Non-pigmented ciliary epithelial cell (primary cell): Measurements from ENCODE around the gene DLD.
"Not testable (repeated sequence)": the region's sequence is repeated elsewhere in the genome, so short reads cannot be mapped to it uniquely, and the experiment has no call there.

ENCODE experiments used
- DNase-seq: peaks from one replicate; pipeline ENCODE4 v3.0.0-alpha.2; 2010; ENCODE audit warnings: low read depth

DLD gene

DNA sequence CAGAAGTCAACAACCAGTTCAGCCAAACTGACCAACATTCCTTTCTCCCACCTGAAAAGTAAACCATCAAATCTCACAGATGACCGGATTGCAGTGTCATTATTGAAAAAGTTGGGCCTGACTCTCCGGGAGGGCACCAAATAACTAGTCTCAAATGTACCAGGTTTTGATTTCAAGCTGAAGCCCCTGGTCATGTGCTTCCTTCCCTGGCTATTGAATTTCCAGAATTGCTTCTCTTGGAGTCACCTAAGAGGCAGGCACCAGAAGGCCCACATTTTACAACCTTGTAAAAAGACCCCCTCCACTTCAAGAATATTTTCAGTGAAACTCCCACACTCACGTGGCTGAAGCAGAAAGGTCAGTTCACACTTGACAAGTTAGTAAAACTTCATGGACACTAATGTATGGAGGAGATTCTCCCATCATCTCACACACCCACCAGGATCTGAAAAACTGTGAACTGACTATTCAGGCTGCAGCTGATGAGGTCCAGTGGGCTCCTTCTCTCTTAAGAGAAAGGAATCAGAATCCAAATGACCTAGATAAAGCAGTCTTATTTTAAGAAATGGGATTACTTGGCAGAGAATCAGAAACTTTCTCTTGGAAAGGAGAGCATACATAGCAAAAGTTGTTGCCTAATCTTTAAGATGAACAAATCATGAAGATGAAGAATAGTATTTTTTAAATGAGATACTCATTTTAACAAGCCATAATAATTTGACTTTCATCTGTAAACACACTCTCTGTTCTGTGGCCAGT lies 53.6 kb downstream of the DLD start:
- DNase-seq, result no peak

DNA sequence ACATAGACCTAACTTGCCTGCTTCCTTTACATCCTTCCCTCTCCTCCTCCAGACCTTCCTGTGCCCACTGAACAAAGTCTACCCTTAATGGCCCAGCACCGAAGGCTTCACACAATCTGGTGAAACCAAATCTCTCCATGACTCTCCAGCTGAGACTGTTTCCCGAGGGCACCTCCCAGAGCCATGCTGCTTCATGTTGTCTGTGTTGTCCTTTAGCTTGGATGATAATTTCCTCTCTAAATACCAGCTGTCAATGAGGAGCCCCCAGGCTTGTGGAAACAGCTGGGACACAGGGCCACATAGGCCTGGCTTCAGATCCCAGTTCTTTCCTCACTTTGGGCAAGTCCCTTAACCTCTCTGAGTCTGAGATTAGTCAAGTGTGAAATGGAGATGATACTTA lies 54.3 kb downstream of the DLD start:
- DNase-seq, result no peak

DNA sequence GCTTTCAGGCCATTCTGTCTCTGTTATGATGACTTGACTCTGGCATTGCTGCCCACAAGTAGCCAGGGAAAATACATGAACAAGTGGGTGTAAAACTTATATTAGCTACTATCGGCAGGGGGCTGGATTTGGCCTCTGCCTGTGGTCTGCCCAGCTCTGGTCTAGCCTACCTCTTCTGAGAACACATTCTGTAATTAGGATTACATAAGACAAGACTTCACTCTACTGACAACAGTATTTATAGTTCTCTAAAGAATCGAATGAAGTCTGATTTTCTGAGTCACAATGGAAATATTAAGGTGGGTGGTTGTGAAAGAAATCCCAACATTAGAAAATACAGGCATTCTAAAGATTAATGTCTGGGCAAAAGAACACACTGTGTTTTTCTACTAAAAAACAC lies 55.5 kb downstream of the DLD start:
- DNase-seq, result no peak

DNA sequence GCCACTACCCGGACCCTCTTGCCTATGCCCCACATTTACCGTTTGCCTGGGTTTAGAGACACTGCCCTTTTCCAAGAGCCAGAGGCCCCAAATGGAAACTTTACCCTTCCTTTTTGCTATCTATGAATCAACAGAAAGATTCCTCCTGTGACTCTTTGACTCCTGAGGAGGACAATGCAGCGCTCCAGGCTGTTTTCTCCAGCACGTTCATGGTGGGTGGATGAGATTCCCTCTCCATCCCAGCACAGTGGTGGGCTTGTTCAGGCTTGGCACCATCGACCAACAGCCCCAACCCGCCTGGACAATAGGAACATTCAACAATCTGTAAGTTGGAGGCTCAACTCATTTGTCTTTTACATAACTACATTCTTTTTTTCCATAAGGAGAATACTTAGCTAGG lies 55.9 kb downstream of the DLD start:
- DNase-seq, result no peak

DNA sequence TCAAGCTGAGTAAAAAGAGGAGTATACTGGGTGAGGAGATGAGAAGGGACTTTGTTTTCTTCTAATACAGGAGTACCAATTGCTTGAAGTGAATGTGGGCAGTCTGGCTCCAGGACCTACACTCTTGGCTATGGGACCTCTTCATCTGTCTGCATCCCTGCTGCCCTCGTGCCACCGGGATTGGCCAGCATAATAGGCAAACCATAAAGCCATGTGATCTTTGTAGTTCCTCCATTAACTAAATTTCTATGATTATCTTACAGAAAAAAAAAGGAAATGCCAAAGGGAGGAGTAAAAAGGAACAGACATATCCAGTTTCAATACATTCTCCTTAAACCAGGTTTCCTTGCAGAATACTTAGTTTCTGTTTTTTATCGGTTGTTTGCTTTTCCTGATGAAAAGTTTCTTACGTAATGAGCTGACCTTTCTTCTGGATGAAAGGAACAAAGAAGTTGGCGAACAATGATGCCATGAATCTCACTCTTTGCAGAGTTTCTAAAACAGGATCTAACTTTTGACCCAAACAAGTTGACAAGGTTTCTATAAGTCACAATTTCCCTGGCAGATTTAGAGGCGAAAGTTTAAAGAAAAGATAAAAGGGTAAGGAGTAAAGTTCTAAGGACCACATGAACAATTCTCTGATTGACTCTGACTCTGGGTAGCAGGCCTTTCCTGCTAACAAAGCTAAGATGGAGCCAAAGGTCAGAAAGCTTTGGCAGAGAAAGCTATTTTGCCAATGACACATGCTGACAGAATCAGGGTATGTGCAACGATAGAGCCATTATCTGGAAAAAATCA lies 57.9 kb downstream of the DLD start:
- peak; percentile 65 for DNase-seq

DNA sequence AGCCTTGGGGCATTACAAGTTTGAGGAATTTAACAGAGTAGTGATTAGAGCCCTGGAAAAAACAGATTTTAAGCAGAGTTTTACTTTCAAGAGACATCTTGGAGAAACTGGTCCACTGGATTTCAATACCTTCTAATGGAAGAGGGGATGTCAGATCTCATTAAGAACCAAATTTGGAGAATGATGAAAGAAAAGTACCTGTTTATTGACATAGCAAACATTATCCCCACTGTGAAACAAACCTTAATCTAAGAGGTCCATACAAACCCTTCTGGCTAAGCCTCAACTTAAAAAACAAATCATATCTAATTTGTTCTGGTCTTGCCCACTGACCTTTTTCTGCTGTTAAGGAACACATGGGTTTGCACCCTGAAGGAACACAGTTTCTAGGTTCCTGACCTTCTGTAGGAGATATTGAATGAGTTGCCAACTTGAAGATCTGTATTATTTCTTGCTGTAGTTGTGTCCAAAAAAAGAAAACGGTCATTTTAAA lies 58.5 kb downstream of the DLD start:
- no peak for DNase-seq

DNA sequence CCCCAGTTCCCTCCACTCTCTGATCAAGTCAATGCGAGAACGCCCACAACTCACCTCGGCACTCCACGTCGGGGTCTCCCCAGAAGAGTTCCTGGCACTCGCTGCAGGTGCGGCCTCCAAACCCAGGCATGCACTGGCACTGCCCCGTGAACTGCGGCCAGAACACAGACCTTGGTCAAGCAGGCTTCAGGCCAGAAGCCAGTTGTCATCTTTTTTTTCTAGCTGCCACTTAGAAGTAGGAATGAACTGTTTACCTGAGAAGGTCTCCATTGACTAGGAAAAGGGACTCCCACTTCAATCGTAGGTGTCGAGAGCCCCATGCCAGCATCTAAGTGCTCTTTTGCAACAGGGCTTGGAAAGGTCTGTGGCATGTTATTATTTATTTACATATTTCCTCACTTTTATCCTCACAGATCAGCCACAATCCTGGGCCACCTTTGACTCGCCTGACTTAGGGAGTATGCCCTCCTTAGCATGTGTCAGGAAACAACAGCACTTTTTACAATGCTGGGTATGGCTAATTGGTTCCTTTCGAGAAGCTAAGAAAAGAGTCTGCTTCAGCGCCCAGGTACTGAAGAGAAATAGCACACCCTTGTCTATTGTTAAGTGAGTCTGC lies 60.3 kb downstream of the DLD start:
- DNase-seq, result no peak

DNA sequence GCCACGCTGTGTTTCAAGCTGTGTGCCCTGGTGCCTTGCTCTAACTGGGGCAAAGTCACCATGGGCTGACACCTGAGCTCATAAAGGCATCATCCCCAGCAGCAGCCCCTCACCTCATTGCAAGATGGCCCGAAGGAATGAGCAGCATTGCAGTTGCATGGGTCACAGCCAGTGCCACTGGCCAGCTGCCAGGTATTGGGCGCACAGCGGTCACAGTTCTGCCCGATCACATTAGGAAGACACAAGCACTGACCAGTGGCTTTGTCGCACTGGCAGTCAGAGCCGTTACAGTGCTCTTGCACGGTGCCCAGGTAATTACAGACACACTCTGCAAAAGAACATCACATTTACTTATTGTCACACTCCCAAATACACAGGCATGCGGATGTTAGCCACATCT lies 60.9 kb downstream of the DLD start:
- DNase-seq, result no peak

DNA sequence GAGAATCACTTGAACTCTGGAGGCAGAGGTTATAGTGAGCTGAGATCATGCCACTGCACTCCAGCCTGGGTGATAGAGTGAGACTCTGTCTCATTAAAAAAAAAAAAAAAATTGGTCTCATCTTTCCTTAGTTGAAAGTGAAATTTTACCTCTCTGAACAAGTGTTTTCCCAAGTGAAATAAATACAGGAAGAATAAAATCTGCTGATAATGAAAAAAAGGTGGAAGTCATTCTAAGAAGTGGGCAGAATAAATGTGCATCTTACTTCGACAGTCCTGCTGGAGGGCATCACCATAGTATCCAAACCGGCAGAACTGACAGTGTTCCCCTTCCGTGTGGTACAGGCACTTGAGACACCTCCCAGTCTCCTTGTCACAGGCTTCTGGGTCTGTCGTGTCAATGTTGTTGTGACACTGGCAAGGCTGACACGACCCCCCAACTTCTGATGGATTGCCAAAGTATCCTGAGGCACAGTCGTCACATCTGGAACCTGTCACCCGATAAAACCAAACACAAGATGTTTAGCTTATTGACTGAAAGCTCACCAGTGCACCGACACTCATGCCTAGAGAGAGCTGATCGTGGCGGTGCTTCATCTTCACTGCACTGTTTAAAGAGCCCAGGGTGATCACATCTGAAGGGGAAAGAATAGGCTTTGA lies 62.4 kb downstream of the DLD start:
- no peak for DNase-seq

DNA sequence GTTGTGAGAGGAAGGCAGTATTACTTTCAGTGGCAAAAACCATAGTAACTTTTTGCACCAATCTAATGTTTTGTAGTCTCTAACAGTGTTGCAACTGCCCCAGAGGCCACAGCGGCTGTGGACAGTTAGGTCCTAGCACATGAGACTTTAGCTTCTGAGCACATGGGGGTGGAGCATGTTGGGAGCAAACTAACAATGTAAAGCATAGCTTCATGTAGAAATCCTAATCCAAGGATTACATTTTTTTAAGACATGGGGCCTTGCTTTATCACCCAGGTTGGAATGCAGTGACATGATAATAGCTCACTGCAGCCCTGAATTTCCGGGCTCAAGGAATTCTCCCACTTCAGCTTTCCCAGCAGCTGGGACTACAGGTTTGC lies 62.9 kb downstream of the DLD start:
- DNase-seq, result no peak

DNA sequence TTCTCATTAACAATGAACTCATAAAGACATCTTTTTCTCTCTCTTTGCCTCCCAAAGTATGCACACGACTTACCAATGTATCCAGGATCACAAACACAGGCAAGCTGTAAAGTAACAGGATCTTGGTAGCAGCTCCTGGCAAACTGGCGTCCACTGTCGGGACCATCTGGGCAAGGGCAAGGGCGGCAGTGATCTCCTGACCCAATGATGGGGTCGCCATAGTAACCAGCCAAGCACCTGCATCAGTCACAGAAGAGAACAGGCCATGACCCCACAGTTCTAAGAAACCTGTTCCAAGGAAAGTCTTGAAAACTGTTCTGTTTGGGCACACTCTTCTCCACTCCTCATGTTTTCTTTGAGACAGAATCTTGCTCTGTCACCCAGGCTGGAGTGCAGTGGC lies 64.4 kb downstream of the DLD start:
- no peak for DNase-seq

DNA sequence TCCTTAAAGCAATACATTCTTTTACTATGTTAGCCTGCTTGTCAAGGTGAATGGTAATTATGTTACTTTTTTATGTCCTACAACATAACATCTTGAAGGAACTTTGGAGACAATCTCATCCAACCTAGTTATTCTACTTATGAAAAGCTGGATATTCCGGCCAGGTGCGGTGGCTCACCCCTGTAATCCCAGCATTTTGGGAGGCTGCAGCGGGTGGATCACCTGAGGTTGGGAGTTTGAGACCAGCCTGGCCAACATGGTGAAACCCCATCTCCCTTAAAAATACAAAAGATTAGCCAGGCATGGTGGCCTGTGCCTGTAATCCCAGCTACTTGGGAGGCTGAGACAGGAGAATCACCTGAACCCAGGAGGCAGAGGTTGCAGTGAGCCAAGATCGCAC lies 66.0 kb downstream of the DLD start:
- DNase-seq, result not testable (repeated sequence)

DNA sequence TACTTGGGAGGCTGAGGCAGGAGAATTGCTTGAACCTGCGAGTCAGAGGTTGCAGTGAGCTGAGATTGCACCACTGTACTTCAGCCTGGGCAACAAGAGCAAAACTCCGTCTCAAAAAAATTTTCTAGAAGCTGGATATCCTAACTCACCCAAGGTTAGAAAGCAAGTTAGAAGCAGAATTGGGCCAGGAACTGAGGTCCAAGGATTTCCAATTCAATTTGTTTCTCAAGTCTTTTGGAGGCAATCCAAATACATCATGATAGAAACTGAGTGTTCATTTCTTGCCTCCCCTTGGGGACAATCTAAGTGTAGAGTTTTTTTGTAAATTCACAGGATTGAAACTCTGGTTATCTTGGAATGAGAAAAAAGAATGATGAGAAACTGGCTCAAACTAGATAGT lies 66.5 kb downstream of the DLD start:
- DNase-seq, result no peak

DNA sequence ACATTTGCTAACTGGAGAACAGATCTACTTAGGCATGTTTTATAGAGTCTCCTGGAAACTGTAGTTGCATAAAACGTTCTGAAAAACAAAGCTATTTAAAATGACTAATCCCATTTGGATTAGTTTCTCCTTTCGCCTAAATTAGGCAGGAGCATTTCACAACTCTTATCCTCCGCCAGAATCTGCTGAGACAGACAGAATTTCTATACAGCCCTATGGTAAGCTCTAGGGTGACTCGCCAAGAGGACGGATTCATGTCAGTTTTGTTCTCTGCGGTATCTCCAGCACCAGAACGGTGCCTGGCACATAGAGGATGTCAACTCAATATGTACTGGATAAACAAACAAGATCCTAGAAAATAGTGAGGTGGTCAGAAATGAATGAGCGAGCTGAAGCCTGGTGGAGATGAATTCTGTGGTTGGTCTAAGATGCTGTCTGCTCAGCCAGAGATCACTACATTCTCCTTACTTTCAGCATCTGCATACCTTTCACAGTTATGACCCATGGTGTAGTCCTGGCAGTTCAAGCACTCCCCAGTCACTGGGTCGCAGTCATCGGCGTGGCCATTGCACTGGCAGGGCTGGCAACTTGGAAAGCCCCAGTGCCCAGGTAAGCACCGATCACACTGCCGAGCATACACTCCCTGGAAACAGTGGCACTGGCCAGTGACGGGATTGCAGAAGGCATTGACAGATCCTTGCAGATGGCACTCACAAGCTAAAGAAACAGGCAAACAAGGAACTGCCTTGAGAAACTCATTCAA lies 68.0 kb downstream of the DLD start:
- no peak for DNase-seq

DNA sequence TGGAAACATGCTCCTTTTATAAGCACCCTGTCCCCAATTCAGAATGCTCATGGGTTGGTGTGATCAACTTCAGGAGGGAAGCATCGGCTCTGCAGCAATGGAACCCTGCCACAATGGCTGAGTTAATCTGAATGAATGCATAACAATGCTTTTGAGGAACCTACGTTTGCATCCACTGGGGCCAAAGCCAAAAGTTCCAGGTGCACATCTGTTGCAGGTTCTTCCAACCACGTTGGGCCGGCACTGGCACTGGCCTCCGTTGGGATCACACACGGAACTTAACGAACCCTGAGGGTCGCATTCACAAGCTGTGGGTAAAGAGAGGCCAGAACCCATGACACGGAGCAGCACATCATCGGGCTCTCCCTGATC lies 68.5 kb downstream of the DLD start:
- DNase-seq, result no peak

DNA sequence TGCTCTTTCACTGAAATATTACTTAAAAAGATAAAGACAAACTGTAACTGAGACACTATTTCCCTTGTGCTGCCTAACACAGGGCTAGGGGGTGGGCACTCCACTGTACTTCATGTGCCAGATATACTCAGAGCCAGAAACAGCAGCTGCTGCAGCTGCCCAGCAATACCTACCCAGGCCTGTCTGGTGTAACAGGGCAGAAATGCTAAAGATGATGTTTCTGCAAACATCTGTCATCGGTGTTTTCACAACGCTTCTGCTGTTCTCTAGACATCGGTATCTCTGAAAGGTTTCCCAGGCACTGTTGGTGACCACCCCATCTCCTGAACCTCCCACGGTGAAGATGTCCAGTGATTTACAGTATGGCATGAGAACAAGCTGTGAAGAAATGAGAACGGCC lies 69.3 kb downstream of the DLD start:
- DNase-seq, result no peak

DNA sequence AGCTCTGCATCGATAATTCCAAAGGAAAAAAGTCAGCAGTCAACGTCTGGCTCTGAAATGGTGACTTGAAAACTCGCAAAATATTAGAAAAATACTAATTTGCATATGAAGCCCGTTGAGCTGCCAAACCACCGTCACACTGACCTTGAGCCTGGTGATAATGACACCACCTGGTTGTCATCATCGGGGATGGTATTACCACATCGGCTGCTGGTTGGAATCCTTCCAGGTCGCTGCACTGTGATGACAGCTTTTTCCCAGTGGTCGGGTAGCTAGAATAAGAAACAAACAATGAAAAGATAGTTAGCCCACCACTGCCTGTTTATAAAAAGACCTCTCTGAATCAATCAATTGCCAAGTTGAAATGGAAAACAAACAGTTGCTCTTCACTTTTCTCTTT lies 70.4 kb downstream of the DLD start:
- no peak for DNase-seq

DNA sequence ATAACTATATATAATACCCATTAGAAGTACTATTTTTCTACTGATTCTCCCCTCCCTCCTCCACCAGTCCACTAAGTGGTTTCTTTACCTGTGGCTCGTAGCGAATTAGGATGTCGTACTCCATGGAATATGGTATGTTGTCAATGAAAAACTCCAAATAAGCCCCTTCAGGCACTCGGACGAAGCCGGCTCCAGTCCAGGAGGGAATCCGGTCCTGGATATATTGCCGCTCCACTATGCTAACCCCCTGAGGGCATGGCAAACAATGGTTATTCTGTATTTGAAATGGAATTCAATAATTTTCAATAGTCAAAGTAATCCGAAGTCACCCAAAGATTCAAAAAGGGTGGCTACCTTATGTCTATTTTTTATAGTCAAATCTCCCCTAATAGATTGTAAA lies 71.8 kb downstream of the DLD start:
- no peak for DNase-seq

DNA sequence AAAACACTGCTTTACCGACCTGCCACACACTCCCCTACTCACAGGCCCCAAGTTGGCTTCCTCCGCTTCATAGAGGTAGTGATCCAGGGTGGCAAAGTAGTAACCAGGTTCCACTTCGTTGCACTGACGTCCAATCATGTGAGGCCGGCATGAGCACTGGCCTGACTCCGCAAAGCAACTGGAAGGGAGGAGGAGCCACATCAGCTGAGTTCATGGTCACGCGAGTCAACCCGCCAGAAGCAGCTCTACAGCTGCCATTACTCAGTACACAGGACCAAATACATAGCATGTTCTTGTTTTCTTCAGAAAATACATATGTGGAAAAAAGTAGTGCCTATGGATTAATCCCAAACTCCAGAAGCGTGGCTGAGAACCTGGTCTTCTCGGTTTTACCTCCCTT lies 73.5 kb downstream of the DLD start:
- no peak for DNase-seq

DNA sequence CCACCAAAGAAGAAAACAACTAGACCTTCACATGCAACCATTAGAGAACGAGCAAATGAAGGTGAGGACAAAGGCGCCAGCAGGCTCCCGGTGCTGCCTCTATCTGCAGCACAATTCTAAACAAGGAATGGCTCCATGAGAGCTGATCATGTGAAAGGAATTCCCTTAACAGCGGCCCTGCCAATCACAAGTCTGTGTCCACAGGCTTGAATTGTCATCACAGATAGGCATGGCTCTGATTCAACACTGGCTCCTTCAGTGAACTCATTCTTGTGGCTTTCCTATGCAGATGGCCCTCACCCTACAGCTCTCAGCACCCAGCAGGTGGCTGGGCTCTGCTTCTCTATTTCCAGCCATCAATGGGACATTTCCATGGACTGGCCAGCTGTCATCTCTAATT lies 75.7 kb downstream of the DLD start:
- DNase-seq, result peak; percentile 82

DNA sequence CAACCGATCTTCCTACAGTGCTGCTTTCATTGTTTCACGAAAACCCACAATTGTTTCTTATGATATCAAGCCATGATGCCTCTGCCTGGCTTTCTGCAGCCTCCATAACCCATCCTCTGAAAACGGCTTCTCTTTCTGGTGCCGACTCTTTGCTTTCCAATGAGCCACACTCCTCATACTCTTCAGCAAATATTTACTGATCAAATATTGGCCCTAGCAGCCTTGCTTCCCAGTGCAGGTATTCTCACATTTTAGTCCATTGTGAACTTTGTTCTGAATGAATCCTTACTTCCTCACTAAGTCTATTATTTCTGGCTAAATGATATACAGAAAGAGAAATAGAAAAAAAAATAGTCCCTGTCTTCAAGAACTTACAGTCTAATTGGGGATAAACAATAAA lies 76.4 kb downstream of the DLD start:
- no peak for DNase-seq

DNA sequence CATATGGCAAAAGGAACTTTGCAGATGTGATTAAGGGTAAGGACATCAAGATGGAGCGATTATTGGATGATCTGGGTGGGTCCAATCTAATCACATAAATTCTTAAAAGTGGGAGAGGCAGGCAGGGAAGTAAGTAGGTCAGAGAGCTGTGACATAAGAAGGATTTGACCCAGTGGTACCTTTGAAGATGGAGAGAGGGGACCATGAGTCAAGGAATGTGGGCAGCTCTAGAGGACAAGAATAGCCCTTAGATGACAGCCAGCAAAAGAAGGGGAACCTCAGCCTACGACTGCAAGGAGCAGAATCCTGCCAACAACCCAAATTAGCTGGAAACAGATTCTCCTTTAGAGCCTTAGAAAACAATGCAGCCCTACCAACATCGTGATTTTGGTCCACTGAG lies 77.5 kb downstream of the DLD start:
- DNase-seq, result no peak
